Measurements from ENCODE around the gene ADSS1.

Gene ADSS1

GRCh38 chr14:104683653-104684448, 40.2 kb upstream of the ADSS1 start:
- no peak for DNase-seq (ENCODE audit: low read depth in 2 of 2)
- no peak overlapping the region for H3K4me3 ChIP-seq (replicated peaks in 1 of 2; ENCODE audit: low read depth in 2 of 2, low read length in 2 of 2)
- no peak for TF ChIP-seq CTCF (IDR thresholded peaks at IDR 0.05; ENCODE audit: low read depth, low read length)

GRCh38 chr14:104684449-104684821, 39.6 kb upstream of the ADSS1 start:
- no peak for TF ChIP-seq CTCF (IDR thresholded peaks at IDR 0.05; ENCODE audit: low read depth, low read length)
- no peak for DNase-seq (ENCODE audit: low read depth in 2 of 2)
- no peak overlapping the region for H3K4me3 ChIP-seq (replicated peaks in 1 of 2; ENCODE audit: low read depth in 2 of 2, low read length in 2 of 2)

- TF ChIP-seq CTCF (IDR thresholded peaks at IDR 0.05; ENCODE audit: low read depth, low read length), result no peak
- no peak for DNase-seq (ENCODE audit: low read depth in 2 of 2)
- no peak overlapping the region for H3K4me3 ChIP-seq (replicated peaks in 1 of 2; ENCODE audit: low read depth in 2 of 2, low read length in 2 of 2)
These were observed 38.6 kb upstream of the ADSS1 start for GRCh38 chr14:104685216-104685997.

- TF ChIP-seq CTCF (IDR thresholded peaks at IDR 0.05; ENCODE audit: low read depth, low read length), result no peak
- no peak for DNase-seq (ENCODE audit: low read depth in 2 of 2)
These were observed 37.9 kb upstream of the ADSS1 start for GRCh38 chr14:104685998-104686610.

GRCh38 chr14:104686624-104687517, 37.2 kb upstream of the ADSS1 start:
- TF ChIP-seq CTCF (IDR thresholded peaks at IDR 0.05; ENCODE audit: low read depth, low read length), result no peak
- H3K4me3 ChIP-seq (replicated peaks in 1 of 2; ENCODE audit: low read depth in 2 of 2, low read length in 2 of 2), result no peak overlapping the region
- no peak for DNase-seq (ENCODE audit: low read depth in 2 of 2)

More at GRCh38 chr14:104685998-104686610, 37.9 kb upstream of the ADSS1 start:
- no peak overlapping the region for H3K4me3 ChIP-seq (replicated peaks in 1 of 2; ENCODE audit: low read depth in 2 of 2, low read length in 2 of 2)
